GM18502 (cell line): ENCODE data around the gene NPEPPS.

ENCODE experiments used
- ATAC-seq: cut with Tn5 transposase; IDR thresholded peaks from one replicate; pipeline ENCODE4 v1.9.1; 2021; ENCODE audit warnings: mild to moderate bottlenecking; ENCODE audit not compliant: unreplicated experiment, poor library complexity

The NPEPPS gene

GRCh38 chr17:47654991-47655390, 124.1 kb downstream of the NPEPPS start:
- no peak for ATAC-seq

GRCh38 chr17:47660064-47660492, 129.2 kb downstream of the NPEPPS start:
- ATAC-seq, result peak; percentile 49

- no peak for ATAC-seq
Measured at GRCh38 chr17:47663912-47664623, 133.2 kb downstream of the NPEPPS start.

GRCh38 chr17:47664624-47664941, 133.7 kb downstream of the NPEPPS start:
- no peak for ATAC-seq

GRCh38 chr17:47665655-47666054, 134.7 kb downstream of the NPEPPS start:
- ATAC-seq, result no peak

GRCh38 chr17:47669081-47669480, 138.2 kb downstream of the NPEPPS start:
- no peak for ATAC-seq

GRCh38 chr17:47670064-47670463, 139.2 kb downstream of the NPEPPS start:
- no peak for ATAC-seq
